IMR-90 (cell line): Measurements from ENCODE around the gene SRRM3. TPM values are rescaled to one million over a fixed set of nuclear protein-coding genes. Genes with fewer than 3 reads are reported as not detected.
"Not testable (repeated sequence)": the region's sequence is repeated elsewhere in the genome, so short reads cannot be mapped to it uniquely, and the experiment has no call there.

Experiments used
- ATAC-seq: fragments of 200-7000 bp; cut with Tn5 transposase; 2 replicates; pipeline ENCODE4 v1.9.1; 2020; ENCODE audit warnings: low read depth, mild to moderate bottlenecking, moderate library complexity
- BruUV-seq: library from RNA; stranded (reverse); fragments of 400-500 nt; replicated peaks from 2 replicates; lab custom pipeline; 2021; lab: Mats Ljungman, UMichigan
- CTCF ChIA-PET: fragments of 300-600 bp; formaldehyde crosslinking; extraction: SDS; loops from one replicate; lab custom pipeline; 2021; ENCODE audit warnings: antibody characterized with exemption; lab: Yijun Ruan, JAX
- POLR2A ChIA-PET: fragments of 300-600 bp; sonication (Branson Sonifier 250); formaldehyde crosslinking; loops from one replicate; lab custom pipeline; 2022; ENCODE audit warnings: antibody characterized with exemption; ENCODE audit not compliant: unreplicated experiment; lab: Charles Lee
- DNase-seq: peaks from one replicate; pipeline ENCODE4 v3.0.0; 2013
- H2AFZ ChIP-seq: replicated peaks from 2 replicates; pipeline ENCODE3; 2013; ENCODE audit warnings: low read length, mild to moderate bottlenecking; ENCODE audit not compliant: poor library complexity
- H2AK5ac ChIP-seq: 2 replicates; pipeline ENCODE4 v1.6.1; 2013; ENCODE audit warnings: low read depth, low read length, inconsistent platforms
- H2AK9ac ChIP-seq: replicated peaks from 2 replicates; pipeline ENCODE3; 2013; ENCODE audit warnings: mild to moderate bottlenecking, low read depth, low read length, moderate library complexity; ENCODE audit not compliant: poor library complexity
- H2BK120ac ChIP-seq: 2 replicates; pipeline ENCODE4 v1.6.1; 2013; ENCODE audit warnings: low read depth, low read length, inconsistent platforms
- H2BK15ac ChIP-seq: 3 replicates; pipeline ENCODE4 v1.6.1; 2013; ENCODE audit warnings: low read depth, low read length, inconsistent platforms
- H2BK20ac ChIP-seq: 2 replicates; pipeline ENCODE4 v1.6.1; 2013; ENCODE audit warnings: low read depth, mild to moderate bottlenecking, inconsistent platforms, low read length, moderate library complexity
- H2BK5ac ChIP-seq: 2 replicates; pipeline ENCODE4 v1.6.1; 2013; ENCODE audit warnings: mild to moderate bottlenecking, low read depth, low read length, inconsistent platforms; ENCODE audit not compliant: poor library complexity, severe bottlenecking
- H3K14ac ChIP-seq: replicated peaks from 2 replicates; pipeline ENCODE4 v1.6.1; 2013; ENCODE audit warnings: low read depth, low read length, inconsistent platforms
- H3K18ac ChIP-seq: 2 replicates; pipeline ENCODE4 v1.6.1; 2013; ENCODE audit warnings: low read depth, low read length, control low read depth
- H3K23ac ChIP-seq: 2 replicates; pipeline ENCODE4 v1.6.1; 2013; ENCODE audit warnings: low read depth, low read length, inconsistent platforms
- H3K27ac ChIP-seq: 2 replicates; pipeline ENCODE4 v1.5.1; 2013; ENCODE audit warnings: mild to moderate bottlenecking, control low read depth, low read length; ENCODE audit not compliant: insufficient read depth
- H3K27me3 ChIP-seq: 2 replicates; pipeline ENCODE4 v1.6.1; 2013; ENCODE audit warnings: low read length; ENCODE audit not compliant: control insufficient read depth, insufficient read depth
- H3K36me3 ChIP-seq: 2 replicates; pipeline ENCODE4 v1.6.1; 2013; ENCODE audit warnings: low read length, mixed read lengths; ENCODE audit not compliant: control insufficient read depth, insufficient read depth
- H3K4ac ChIP-seq: 2 replicates; pipeline ENCODE4 v1.6.1; 2013; ENCODE audit warnings: low read depth, low read length, inconsistent platforms
- H3K4me1 ChIP-seq: 2 replicates; pipeline ENCODE4 v1.6.1; 2013; ENCODE audit warnings: low read length, mixed read lengths; ENCODE audit not compliant: control insufficient read depth, insufficient read depth
- H3K4me2 ChIP-seq: 2 replicates; pipeline ENCODE4 v1.6.1; 2013; ENCODE audit warnings: low read depth, mild to moderate bottlenecking, control low read depth, low read length, moderate library complexity
- H3K4me3 ChIP-seq: 2 replicates; pipeline ENCODE4 v1.5.1; 2013; ENCODE audit warnings: low read depth, mild to moderate bottlenecking, control low read depth, low read length, moderate library complexity; ENCODE audit not compliant: insufficient read depth
- H3K56ac ChIP-seq: 2 replicates; pipeline ENCODE4 v1.6.1; 2013; ENCODE audit warnings: low read length, inconsistent platforms; ENCODE audit not compliant: insufficient read depth; ENCODE audit errors: extremely low read depth
- H3K79me1 ChIP-seq, 2 experiments: 2 replicates each; pipeline ENCODE4 v1.6.1; 2013; ENCODE audit warnings: low read length in 2 of 2, inconsistent platforms in 1 of 2, low read depth in 1 of 2
- H3K9ac ChIP-seq: 2 replicates; pipeline ENCODE4 v1.6.1; 2013; ENCODE audit warnings: low read depth, low read length, control low read depth
- H3K9me1 ChIP-seq: 2 replicates; pipeline ENCODE4 v1.6.1; 2013; ENCODE audit warnings: low read length, inconsistent platforms; ENCODE audit not compliant: insufficient read depth
- H3K9me3 ChIP-seq: 2 replicates; pipeline ENCODE4 v1.6.1; 2013; ENCODE audit warnings: low read length; ENCODE audit not compliant: control insufficient read depth, insufficient read depth
- H4K20me1 ChIP-seq: 2 replicates; pipeline ENCODE4 v1.6.1; 2013; ENCODE audit warnings: low read length, inconsistent platforms; ENCODE audit not compliant: insufficient read depth
- H4K5ac ChIP-seq: 2 replicates; pipeline ENCODE4 v1.6.1; 2013; ENCODE audit warnings: mild to moderate bottlenecking, low read depth, low read length, control low read depth
- H4K8ac ChIP-seq, 2 experiments: 2 replicates each; pipeline ENCODE4 v1.6.1; 2013; ENCODE audit warnings: low read depth in 2 of 2, low read length in 2 of 2, control low read depth in 1 of 2, inconsistent platforms in 1 of 2
- H4K91ac ChIP-seq: 2 replicates; pipeline ENCODE4 v1.6.1; 2013; ENCODE audit warnings: low read depth, low read length, inconsistent platforms; ENCODE audit not compliant: insufficient read depth
- WGBS, 2 experiments: methylation state at CpG; one replicate each; pipeline versions ENCODE4 v1.1.5 to v1.1.7; 2013; ENCODE audit warnings: missing lambda C conversion rate in 2 of 2; ENCODE audit not compliant: insufficient read length in 1 of 2; ENCODE audit errors: extremely low coverage in 2 of 2; 5-methylcytosine and 5-hydroxymethylcytosine counted together
- dilution Hi-C: fragments of 300-500 bp; cut with HindIII; formaldehyde crosslinking; loops from one replicate; pipeline ENCODE4 v1.14.3; 2018; ENCODE audit warnings: low sequenced_read_pairs; ENCODE audit not compliant: unreplicated experiment
- in situ Hi-C: fragments of 300-500 bp; cut with MboI; formaldehyde crosslinking; loops from 3 replicates; pipeline ENCODE4 v1.14.3; 2019; ENCODE audit warnings: low sequenced_read_pairs, inconsistent platforms, mixed read lengths
- intact Hi-C: fragments of 100-400 bp; cut with micrococcal nuclease; formaldehyde crosslinking; loops from 2 replicates; pipeline ENCODE4 v1.10.0; 2022
- polyA plus RNA-seq, 3 experiments: library from polyadenylated mRNA; depleted of rRNA; stranded (reverse); fragments of >200 nt; gene quantifications; 2 replicates each; pipeline ENCODE4 v1.2.3, GENCODE V29; 2012; ENCODE audit warnings: low replicate concordance in 1 of 3
- total RNA-seq: library from RNA; depleted of rRNA; stranded (reverse); fragments of >200 nt; gene quantifications from 2 replicates; pipeline ENCODE4 v1.2.3, GENCODE V29; 2012

Gene SRRM3
- total and polyA plus RNA-seq, 2 of the 4 experiments (the other 2 are of a cell fraction), result 0.18 to 2.5 TPM

GRCh38 chr7:76242517-76243063 is 40.9 kb downstream of the SRRM3 start:
- H2BK20ac ChIP-seq, POLR2A ChIA-PET, DNase-seq, CTCF ChIA-PET, H3K9me3 ChIP-seq, dilution Hi-C loops, H4K20me1 ChIP-seq, H3K4me3 ChIP-seq, H4K91ac ChIP-seq, H4K8ac ChIP-seq, ATAC-seq, H3K18ac ChIP-seq, H3K56ac ChIP-seq, H4K5ac ChIP-seq, H2BK5ac ChIP-seq, H3K4ac ChIP-seq, H2AK9ac ChIP-seq, H2AK5ac ChIP-seq, H2AFZ ChIP-seq, H2BK15ac ChIP-seq, H3K9me1 ChIP-seq, H3K23ac ChIP-seq, H3K79me1 ChIP-seq, BruUV-seq, H3K4me1 ChIP-seq, H3K14ac ChIP-seq, H3K27ac ChIP-seq, H3K4me2 ChIP-seq, intact Hi-C loops, in situ Hi-C loops, H2BK120ac ChIP-seq, H3K36me3 ChIP-seq, H3K9ac ChIP-seq: not testable (repeated sequence)
- peaks cover 32% of the 10 kb centered on the region for H3K27me3 ChIP-seq
- WGBS, 2 experiments, result no CpG with 5 or more reads among the region's 5 CpGs
